Neutrophil (primary cell): ENCODE results near the gene MYBPHL.

ENCODE experiments used
- H3K27ac ChIP-seq: fragments of 200-600 bp; sonication (generic); 2 replicates; pipeline ENCODE4 v1.5.1; 2016; ENCODE audit warnings: mild to moderate bottlenecking, moderate library complexity
- H3K27me3 ChIP-seq: fragments of 200-600 bp; sonication (generic); 2 replicates; pipeline ENCODE4 v1.6.0; 2016; ENCODE audit warnings: mild to moderate bottlenecking
- H3K36me3 ChIP-seq: fragments of 200-600 bp; sonication (generic); 2 replicates; pipeline ENCODE4 v1.5.1; 2017
- H3K4me1 ChIP-seq, 2 experiments: fragments of 200-600 bp in 1 of 2; sonication (generic) in 1 of 2; 1 replicate in 1 of 2; 2 replicates in 1 of 2; pipeline versions ENCODE4 v1.5.1 to v1.6.1; 2013 to 2016; ENCODE audit warnings: low read depth in 1 of 2, low read length in 1 of 2, mild to moderate bottlenecking in 1 of 2, moderate library complexity in 1 of 2; ENCODE audit not compliant: control insufficient read depth in 1 of 2, insufficient read depth in 1 of 2
- H3K4me3 ChIP-seq, 2 experiments: fragments of 200-600 bp in 1 of 2; sonication (generic) in 1 of 2; 1 replicate in 1 of 2; 2 replicates in 1 of 2; pipeline ENCODE4 v1.5.1; 2013 to 2016; ENCODE audit warnings: low read depth in 1 of 2, low read length in 1 of 2, mild to moderate bottlenecking in 1 of 2, moderate library complexity in 1 of 2
- H3K9me3 ChIP-seq: fragments of 200-600 bp; sonication (generic); 2 replicates; pipeline ENCODE4 v1.5.1; 2016
- TF ChIP-seq, protein P1 (sequence below): fragments of 200-600 bp; sonication (generic); IDR thresholded peaks from 2 replicates; pipeline ENCODE4 v1.5.1; 2016; ENCODE audit warnings: antibody characterized with exemption

The MYBPHL gene

DNA sequence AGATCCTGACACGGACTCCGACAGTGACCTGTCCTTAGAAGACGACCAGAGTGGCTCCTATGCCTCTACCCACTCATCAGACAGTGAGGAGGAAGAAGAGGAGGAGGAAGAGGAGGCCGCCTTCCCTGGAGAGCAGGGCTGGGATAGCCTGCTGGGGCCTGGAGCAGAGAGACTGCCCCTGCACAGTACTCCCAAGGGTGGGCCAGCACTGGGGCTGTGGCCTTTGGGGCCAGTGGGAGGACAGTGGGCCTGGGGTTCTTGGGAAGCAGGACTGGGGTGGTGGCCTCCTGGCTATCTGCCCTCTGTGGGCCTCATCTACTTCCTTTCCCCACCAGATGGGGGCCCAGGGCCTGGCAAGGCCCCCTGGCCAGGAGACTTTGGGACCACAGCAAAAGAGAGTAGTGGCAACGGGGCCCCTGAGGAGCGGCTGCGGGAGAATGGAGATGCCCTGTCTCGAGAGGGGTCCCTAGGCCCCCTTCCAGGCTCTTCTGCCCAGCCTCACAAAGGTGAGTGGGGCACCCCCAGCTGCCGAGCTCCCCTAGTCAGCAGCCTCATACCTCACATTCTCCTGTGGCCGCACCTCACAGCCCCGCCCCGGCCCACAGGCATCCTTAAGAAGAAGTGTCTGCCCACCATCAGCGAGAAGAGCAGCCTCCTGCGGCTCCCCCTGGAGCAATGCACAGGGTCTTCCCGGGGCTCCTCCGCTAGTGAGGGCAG lies 33.8 kb downstream of the MYBPHL start:
- TF ChIP-seq, protein P1, sequence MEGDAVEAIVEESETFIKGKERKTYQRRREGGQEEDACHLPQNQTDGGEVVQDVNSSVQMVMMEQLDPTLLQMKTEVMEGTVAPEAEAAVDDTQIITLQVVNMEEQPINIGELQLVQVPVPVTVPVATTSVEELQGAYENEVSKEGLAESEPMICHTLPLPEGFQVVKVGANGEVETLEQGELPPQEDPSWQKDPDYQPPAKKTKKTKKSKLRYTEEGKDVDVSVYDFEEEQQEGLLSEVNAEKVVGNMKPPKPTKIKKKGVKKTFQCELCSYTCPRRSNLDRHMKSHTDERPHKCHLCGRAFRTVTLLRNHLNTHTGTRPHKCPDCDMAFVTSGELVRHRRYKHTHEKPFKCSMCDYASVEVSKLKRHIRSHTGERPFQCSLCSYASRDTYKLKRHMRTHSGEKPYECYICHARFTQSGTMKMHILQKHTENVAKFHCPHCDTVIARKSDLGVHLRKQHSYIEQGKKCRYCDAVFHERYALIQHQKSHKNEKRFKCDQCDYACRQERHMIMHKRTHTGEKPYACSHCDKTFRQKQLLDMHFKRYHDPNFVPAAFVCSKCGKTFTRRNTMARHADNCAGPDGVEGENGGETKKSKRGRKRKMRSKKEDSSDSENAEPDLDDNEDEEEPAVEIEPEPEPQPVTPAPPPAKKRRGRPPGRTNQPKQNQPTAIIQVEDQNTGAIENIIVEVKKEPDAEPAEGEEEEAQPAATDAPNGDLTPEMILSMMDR, result no peak
- H3K9me3 ChIP-seq, result no peaks in the 10 kb centered on the region
- no peak overlapping the region for H3K27ac ChIP-seq
- H3K36me3 ChIP-seq, result no peaks in the 10 kb centered on the region
- H3K4me1 ChIP-seq, result peaks cover 0 to 8% of the 10 kb centered on the region in 2 experiments
- peaks cover 16% of the 10 kb centered on the region for H3K27me3 ChIP-seq
- H3K4me3 ChIP-seq, result no peak overlapping the region

DNA sequence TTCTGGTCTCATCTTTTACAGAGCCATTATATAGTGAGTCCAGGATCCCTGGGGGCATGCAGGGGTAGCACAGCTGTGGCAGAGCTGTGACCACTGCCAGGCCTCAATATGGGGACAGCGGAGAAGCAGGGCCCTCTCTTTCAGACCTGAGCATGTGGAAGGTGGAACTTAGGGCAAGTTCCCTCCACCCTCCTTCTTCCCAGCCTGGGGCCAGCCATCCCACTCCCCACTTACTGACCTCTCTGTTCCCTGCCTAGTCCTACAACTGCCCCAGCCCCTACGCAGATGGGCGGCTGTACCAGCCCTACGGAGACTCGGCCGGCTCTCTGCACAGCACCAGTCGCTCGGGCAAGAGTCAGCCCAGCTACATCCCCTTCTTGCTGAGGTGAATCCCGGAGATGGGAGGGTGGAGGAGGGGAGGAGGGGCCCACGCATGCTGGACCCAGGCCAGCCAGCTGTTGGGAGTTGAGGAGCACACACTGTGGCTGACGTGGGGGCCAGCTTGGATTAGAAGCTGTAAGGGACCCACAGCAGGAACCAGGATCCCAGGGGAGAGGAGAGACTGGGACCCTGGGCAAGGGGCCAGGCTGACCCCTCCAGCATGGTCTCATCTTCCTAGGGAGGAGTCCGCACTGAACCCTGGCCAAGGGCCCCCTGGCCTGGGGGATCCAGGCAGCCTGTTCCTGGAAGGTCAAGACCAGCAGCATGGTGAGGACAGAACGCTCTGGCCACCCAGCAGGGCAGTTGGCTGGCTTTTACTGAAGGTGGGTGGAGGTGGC lies 34.6 kb downstream of the MYBPHL start:
- Histone ChIP-seq H3K27me3 (peaks cover 16% of the 10 kb centered on the region), H3K9me3 (no peaks in the 10 kb centered on the region), H3K4me1 (peaks cover 0 to 1% of the 10 kb centered on the region in 2 experiments), H3K27ac (no peak overlapping the region), H3K4me3 (no peak overlapping the region), H3K36me3 (no peaks in the 10 kb centered on the region)
- TF ChIP-seq, protein P1, result no peak

DNA sequence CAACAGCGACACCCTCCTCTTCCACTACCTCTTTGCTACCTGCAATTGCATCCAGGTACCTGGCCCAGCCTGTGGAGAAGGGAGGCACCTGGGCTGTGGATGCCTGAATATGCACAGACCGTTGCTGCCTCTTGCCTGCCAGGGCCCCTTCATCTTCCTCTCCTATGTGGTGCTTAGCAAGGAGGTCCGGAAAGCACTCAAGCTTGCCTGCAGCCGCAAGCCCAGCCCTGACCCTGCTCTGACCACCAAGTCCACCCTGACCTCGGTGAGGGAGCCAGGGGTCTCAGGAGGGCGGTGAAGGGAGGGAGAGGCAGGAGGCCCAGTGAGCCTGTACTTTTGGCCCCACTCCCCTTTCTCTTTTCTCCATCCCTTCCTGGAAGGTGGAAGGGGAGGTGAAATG lies 35.4 kb downstream of the MYBPHL start:
- H3K27ac ChIP-seq, result no peak overlapping the region
- TF ChIP-seq, protein P1, result no peak
- H3K4me3 ChIP-seq, result no peak overlapping the region
- no peaks in the 10 kb centered on the region for H3K9me3 ChIP-seq
- no peaks in the 10 kb centered on the region for H3K36me3 ChIP-seq
- H3K4me1 ChIP-seq, result no peaks in the 10 kb centered on the region
- H3K27me3 ChIP-seq, result peaks cover 16% of the 10 kb centered on the region

DNA sequence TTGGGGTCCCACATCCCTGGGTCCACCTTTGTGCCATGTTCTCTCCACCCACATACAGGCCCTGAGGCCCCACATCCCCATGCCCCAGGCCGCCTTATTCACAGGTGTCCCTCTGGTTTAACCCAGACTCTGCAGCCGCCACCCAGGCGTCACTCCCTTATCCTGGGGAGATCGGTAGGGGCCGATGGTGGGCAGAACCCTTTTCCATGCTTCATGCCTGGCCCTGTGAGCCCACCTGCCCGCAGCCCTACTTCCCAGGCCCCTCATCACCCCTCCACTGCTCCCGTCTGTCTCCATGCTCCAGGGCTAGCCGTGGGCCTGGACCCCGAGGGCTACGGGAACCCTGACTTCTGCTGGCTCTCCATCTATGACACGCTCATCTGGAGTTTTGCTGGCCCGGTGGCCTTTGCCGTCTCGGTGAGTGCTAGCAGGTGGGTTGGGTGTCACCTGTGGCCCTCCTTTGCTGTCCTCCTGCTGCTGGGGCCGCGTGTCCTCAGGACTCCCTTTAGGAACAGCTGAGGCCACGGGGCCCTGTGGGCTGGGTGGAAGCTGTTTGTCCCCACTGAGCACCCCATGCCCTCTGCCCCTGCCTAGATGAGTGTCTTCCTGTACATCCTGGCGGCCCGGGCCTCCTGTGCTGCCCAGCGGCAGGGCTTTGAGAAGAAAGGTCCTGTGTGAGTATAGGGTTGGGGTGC lies 36.0 kb downstream of the MYBPHL start:
- Histone ChIP-seq H3K9me3 (no peaks in the 10 kb centered on the region), H3K4me3 (no peak overlapping the region), H3K4me1 (no peaks in the 10 kb centered on the region), H3K36me3 (no peaks in the 10 kb centered on the region), H3K27me3 (peaks cover 16% of the 10 kb centered on the region), H3K27ac (no peak overlapping the region)
- TF ChIP-seq, protein P1, result no peak

DNA sequence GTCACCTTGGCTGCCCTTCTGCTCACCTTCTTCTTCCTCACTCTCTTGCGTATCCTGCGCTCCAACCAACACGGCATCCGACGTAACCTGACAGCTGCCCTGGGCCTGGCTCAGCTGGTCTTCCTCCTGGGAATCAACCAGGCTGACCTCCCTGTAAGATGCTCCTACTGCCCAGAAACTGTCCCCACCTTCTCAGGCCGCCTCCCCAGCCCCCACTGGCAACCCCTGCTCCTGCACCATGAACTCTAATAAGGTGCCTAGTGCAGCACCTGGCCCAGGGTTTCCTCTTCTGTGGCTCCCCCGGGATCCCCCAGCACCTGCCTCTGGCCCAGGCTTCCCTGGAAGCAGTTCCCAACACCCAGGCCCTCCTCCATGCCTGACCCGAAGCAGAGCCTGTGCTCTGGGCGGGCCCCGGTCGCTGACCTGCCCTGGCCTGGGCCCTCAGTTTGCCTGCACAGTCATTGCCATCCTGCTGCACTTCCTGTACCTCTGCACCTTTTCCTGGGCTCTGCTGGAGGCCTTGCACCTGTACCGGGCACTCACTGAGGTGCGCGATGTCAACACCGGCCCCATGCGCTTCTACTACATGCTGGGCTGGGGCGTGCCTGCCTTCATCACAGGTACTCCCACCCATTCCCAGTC lies 36.7 kb downstream of the MYBPHL start:
- Histone ChIP-seq H3K4me1 (no peaks in the 10 kb centered on the region), H3K27ac (no peak overlapping the region), H3K4me3 (no peak overlapping the region), H3K36me3 (no peaks in the 10 kb centered on the region), H3K27me3 (peaks cover 16% of the 10 kb centered on the region), H3K9me3 (no peaks in the 10 kb centered on the region)
- TF ChIP-seq, protein P1, result no peak
